OCI-LY3 (cell line): ENCODE data around the gene ING4.

Experiments used
- EZH2phosphoT487 ChIP-seq: fragments of 200-600 bp; shearing (Covaris generic); IDR thresholded peaks from 2 replicates; pipeline ENCODE4 v1.6.1; 2018; ENCODE audit warnings: antibody characterized with exemption, mixed run types, low read depth
- TF ChIP-seq, protein P1 (sequence below): fragments of 200-600, 300-600 bp; sonication (generic); IDR thresholded peaks from 2 replicates; pipeline ENCODE4 v1.5.1; 2014; ENCODE audit warnings: antibody characterized with exemption, low read length, low read depth

GRCh38 chr12:6652391-6652790 is 10.5 kb downstream of the ING4 start:
- TF ChIP-seq, protein P1, sequence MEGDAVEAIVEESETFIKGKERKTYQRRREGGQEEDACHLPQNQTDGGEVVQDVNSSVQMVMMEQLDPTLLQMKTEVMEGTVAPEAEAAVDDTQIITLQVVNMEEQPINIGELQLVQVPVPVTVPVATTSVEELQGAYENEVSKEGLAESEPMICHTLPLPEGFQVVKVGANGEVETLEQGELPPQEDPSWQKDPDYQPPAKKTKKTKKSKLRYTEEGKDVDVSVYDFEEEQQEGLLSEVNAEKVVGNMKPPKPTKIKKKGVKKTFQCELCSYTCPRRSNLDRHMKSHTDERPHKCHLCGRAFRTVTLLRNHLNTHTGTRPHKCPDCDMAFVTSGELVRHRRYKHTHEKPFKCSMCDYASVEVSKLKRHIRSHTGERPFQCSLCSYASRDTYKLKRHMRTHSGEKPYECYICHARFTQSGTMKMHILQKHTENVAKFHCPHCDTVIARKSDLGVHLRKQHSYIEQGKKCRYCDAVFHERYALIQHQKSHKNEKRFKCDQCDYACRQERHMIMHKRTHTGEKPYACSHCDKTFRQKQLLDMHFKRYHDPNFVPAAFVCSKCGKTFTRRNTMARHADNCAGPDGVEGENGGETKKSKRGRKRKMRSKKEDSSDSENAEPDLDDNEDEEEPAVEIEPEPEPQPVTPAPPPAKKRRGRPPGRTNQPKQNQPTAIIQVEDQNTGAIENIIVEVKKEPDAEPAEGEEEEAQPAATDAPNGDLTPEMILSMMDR = no peak
- no peak for TF ChIP-seq EZH2phosphoT487
